Non-pigmented ciliary epithelial cell (primary cell): Measurements from ENCODE around the gene ACAA2.

Source experiments
- DNase-seq: peaks from one replicate; pipeline ENCODE4 v3.0.0-alpha.2; 2010; ENCODE audit warnings: low read depth

The ACAA2 gene

GRCh38 chr18:49739275-49739674, 74.1 kb downstream of the ACAA2 start:
- DNase-seq, result no peak

- DNase-seq, result no peak
These were observed 74.6 kb downstream of the ACAA2 start for GRCh38 chr18:49738721-49739120.

- DNase-seq, result no peak
These were observed 78.5 kb downstream of the ACAA2 start for GRCh38 chr18:49734836-49735235.

GRCh38 chr18:49733896-49734585, 79.3 kb downstream of the ACAA2 start:
- no peak for DNase-seq

GRCh38 chr18:49733321-49733720, 80.0 kb downstream of the ACAA2 start:
- DNase-seq, result no peak
